Lower leg skin (tissue), 4 donors: Measurements from ENCODE around the gene MFSD6L. TPM values are rescaled to one million over a fixed set of nuclear protein-coding genes. Genes with fewer than 3 reads are reported as not detected.

Experiments used
- DNase-seq, 2 donors: peaks; one replicate each; pipeline ENCODE4 v3.0.0-alpha.2; 2019; ENCODE audit warnings: low spot score in 2 of 2
- H3K4me3 ChIP-seq: fragments of 200-600 bp; sonication (generic); 2 replicates; pipeline ENCODE4 v1.5.1; 2017; ENCODE audit warnings: mild to moderate bottlenecking, low read depth; ENCODE audit not compliant: poor library complexity, severe bottlenecking
- POLR2A ChIP-seq, 2 donors: fragments of 450-650 bp; IDR thresholded peaks; one replicate each; pipeline ENCODE4 v1.6.1; 2016 to 2017; ENCODE audit warnings: antibody characterized with exemption in 2 of 2, mild to moderate bottlenecking in 1 of 2, moderate library complexity in 1 of 2
- WGBS, 2 donors: methylation state at CpG; one replicate each; pipeline ENCODE4 v1.1.5; 2018; 5-methylcytosine and 5-hydroxymethylcytosine counted together
- intact Hi-C: fragments of 100-400 bp; cut with DNase I; formaldehyde crosslinking; loops from one replicate; pipeline ENCODE4 v1.15.0; 2023; ENCODE audit warnings: low total_unique reads
- total RNA-seq, 4 donors: library from RNA; depleted of rRNA; stranded (reverse); fragments of >200 nt; gene quantifications; one replicate each; pipeline ENCODE4 v1.1.0, GENCODE V29; 2016
- TF ChIP-seq, protein P1 (sequence below), 3 donors: fragments of 450-650 bp; IDR thresholded peaks; one replicate each; pipeline ENCODE4 v1.5.1; 2016; ENCODE audit warnings: antibody characterized with exemption in 3 of 3, mild to moderate bottlenecking in 3 of 3, moderate library complexity in 2 of 3

MFSD6L gene, protein sequence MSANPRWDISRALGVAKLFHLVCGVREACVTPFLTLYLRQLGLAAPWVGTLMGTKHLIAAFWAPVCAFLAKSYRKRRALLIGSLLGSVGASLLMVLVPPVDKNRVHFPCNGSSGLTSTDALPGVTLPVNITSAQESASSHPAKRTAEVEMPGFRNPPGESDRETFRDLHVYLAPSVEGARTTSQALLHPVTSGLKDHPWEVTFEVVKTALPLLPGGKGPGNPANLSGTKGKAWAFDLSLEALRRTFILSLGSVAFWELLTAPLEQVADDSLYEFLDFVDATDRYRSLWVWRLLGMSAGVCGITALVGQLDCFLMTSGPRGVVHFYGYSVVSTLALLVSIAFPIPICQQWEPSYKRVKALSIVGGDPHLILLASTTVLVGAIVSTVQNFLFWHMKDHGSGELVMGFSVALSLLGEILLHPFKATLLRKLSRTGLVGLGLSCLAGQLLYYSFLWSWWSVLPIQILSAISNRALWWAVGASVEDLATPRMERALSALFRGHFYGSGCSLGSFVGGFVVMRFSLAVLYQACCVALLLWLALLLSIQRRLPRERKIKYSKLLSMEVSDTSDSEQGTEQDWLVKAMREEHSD
- total RNA-seq, result under 1 TPM in 2 of 4 donors, not detected in 2; 0.19 to 0.23 TPM

DNA sequence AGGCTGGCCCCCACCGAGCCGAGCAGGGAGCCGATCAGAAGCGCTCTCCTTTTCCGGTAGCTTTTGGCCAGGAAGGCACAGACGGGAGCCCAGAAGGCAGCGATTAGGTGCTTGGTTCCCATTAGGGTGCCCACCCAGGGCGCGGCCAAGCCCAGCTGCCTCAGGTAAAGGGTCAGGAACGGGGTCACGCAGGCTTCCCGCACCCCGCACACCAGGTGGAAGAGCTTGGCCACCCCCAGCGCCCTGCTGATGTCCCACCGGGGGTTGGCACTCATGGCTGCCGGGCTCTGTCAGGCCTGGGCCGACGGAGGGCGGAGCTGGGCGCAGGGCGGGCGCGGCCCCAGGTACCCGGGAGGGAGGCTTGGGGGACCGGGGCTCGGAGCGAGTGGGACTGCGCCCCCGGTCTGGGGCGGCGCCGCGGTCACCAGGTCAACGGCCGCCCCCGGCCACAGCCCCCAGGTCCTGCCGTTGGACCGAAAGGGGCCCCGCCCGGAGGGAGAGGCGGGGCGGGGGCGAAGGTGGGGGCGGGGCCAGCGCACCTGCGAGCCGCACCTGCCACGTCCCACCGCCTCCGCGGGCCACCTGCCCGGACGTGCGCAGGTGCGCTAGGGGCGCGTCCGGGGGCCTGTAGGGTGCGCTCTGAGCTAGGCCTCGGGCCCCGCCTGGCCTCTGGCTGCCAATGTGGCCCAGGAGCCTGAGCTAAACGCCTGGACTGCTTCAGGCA is at the start of gene MFSD6L:
TSS of gene MFSD6L (minus strand) at position 520 of the 724 bp plus-strand sequence. CDS start at position 275, 245 bp downstream.
- WGBS, 2 donors, result 24 to 31% methylated on average over 19 to 26 of the region's 62 CpGs
- peak; percentile 5 to 84 for DNase-seq
- H3K4me3 ChIP-seq, result no peak within 1 kb of the TSS
- intact Hi-C loops, result no loop called here
- TF ChIP-seq, protein P1, sequence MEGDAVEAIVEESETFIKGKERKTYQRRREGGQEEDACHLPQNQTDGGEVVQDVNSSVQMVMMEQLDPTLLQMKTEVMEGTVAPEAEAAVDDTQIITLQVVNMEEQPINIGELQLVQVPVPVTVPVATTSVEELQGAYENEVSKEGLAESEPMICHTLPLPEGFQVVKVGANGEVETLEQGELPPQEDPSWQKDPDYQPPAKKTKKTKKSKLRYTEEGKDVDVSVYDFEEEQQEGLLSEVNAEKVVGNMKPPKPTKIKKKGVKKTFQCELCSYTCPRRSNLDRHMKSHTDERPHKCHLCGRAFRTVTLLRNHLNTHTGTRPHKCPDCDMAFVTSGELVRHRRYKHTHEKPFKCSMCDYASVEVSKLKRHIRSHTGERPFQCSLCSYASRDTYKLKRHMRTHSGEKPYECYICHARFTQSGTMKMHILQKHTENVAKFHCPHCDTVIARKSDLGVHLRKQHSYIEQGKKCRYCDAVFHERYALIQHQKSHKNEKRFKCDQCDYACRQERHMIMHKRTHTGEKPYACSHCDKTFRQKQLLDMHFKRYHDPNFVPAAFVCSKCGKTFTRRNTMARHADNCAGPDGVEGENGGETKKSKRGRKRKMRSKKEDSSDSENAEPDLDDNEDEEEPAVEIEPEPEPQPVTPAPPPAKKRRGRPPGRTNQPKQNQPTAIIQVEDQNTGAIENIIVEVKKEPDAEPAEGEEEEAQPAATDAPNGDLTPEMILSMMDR (IDR thresholded peaks at IDR 0.05), result no peak
- TF ChIP-seq POLR2A (IDR thresholded peaks at IDR 0.05), result no peak

DNA sequence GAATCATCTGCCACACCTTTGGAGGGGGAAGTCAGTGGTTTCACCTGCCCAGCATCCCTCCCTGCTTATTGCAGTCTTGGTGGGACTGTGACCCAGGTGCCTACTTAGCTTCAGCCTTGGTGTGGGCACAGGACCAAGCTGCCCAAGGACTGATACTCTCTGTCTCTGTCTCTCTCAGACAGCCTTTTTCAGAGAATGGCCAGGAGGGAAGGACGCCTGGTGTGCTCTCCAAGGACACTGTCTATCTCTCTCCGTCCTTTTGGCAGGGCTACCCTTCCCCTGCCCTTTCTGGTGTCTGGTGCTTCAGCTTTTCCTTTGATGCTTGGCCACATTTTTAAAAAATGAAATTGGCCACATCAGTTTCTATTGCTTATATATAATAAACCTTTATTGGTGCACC is 48.7 kb upstream of the MFSD6L start:
- TF ChIP-seq, protein P1 (IDR thresholded peaks at IDR 0.05), result no peak
- no peak for TF ChIP-seq POLR2A (IDR thresholded peaks at IDR 0.05)
- DNase-seq, result peak in 1 of 2 donors; percentile 8
- H3K4me3 ChIP-seq, result no peak overlapping the region
- WGBS, 2 donors, result 92 to 95% methylated on average over 2 of the region's 2 CpGs
- intact Hi-C loops, result no loop called here

DNA sequence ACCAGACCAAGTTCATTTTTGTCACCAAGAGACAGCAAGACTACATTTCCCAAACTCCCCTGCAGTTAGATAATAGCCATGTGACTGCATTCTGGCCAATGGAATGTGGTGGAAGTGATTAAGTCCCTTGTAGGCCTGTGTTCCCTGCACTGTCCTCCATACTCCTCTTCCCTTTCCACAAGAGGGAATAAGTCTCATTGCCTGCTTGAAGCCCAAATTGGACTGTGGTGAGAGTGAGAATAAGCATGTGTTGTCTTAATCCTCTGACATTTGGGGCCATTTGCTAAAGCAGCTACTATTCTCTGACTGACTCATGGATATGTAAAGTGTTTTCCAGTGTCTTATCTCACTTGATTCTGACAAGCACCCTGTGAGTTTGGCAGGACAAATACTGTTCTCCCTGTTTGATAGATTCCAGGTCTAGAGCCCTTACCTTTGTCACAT is 47.6 kb upstream of the MFSD6L start:
- H3K4me3 ChIP-seq, result no peak overlapping the region
- intact Hi-C loops, result no loop called here
- DNase-seq, result no peak
- no peak for TF ChIP-seq POLR2A (IDR thresholded peaks at IDR 0.05)
- TF ChIP-seq, protein P1 (IDR thresholded peaks at IDR 0.05), result no peak

DNA sequence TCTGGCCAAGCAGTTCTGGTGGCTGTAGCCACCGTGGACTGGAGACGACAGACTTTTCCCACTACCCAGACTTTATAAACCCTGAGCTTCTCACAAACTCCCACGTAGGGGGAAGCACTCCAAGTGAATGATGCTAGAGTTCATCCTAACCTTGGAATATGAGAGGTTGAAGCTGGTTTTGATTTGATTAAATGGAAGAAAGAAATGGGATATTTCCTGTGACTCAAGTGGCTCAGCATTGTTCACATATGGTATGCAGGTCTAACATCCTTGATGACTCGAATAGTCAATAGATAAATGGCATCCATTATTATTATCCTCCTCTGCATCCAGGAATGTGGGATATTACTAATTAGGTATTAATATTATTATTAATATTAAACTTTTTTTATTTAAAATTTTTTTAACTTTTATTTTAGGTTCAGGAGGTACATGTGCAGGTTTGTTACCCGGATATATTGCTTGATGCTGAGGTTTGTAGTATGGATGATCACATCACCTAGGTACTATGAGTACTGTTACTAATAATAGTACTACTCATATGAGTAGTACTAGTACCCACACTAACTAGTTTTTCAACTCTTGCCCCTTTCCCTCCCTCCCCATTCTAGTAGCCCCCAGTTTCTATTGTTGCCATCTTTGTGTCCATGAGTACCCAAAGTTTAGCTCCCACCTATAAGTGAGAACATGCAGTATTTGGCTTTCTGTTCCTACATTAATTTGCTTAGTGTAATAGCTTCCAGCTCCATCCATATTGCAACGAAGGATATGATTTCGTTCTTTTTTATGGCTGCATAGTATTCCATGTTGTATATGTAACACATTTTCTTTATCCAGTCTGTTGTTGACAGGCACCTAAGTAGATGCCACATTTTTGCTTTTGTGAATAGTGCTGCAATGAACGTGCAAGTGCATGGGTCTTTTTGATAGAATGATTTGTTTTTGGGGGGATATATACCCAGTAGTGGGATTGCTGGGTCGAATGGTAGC is 45.4 kb upstream of the MFSD6L start:
- TF ChIP-seq, protein P1 (IDR thresholded peaks at IDR 0.05), result no peak
- TF ChIP-seq POLR2A (IDR thresholded peaks at IDR 0.05), result no peak
- no peak for DNase-seq
- intact Hi-C loops, result no loop called here
- WGBS, 2 donors, result 70 to 83% methylated on average over 9 of the region's 9 CpGs
- no peak overlapping the region for H3K4me3 ChIP-seq

DNA sequence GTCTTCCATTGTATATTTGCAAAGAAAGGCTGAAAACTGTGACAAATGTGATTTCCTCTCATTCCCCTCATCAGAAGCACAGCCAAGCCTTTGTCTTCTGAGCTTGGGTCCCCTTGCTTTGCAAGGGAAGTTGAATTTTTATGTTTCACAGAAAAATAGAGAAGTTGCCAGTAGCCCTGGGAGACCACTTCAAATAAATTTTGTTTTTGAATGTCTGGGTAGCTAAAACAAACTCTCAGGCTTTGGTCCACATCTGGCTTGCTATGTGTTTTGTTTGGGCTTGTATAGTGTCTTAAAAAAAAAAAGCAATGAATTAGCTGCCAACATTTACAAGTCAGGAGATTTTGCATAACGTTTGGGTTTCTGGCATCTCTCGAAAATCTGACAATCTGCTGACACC is 44.2 kb upstream of the MFSD6L start:
- DNase-seq, result no peak
- 18% methylated on average over 2 of the region's 2 CpGs for WGBS, 2 donors
- intact Hi-C loops, result no loop called here
- H3K4me3 ChIP-seq, result no peak overlapping the region
- TF ChIP-seq, protein P1 (IDR thresholded peaks at IDR 0.05), result no peak
- no peak for TF ChIP-seq POLR2A (IDR thresholded peaks at IDR 0.05)
